Measurements from ENCODE around the gene VSIR. TPM values are rescaled to one million over a fixed set of nuclear protein-coding genes. Genes with fewer than 3 reads are reported as not detected.

Gene VSIR
- total RNA-seq, 2 donors from 2014 or later, result 36.1 to 56.0 TPM

DNA sequence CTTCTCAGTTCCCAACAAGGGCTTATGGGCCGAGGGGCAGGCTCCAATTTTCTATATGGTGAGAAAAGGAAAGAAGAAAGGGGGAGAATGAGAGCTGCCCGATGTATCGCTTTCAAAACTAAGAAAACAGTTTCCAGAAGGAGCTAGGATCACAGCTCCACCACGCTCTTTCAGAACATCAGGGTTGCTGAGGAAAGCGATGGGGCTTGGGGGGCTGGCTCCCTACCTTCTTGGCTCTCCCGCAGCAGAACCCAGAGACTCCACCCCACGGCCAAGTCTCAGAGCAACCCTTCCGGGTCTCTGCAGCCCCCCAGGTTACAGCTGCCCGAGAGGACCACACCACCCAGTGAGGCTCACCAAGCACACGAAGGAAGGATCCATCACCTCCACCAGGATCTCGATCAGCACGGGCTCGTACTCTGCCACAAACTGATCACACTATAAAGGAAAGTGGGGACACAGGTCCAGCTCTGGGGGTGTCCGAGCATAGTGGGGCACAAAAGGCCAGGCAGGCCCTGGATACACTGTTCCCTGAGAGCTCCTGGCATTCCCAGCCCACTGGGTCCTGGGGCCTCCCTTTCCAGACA lies 45.4 kb upstream of the VSIR start:
- peaks cover 0 to 36% of the 10 kb centered on the region in 2 donors for H3K4me1 ChIP-seq
- DNase-seq (ENCODE audit: low spot score), result no peak
- TF ChIP-seq, protein P1, sequence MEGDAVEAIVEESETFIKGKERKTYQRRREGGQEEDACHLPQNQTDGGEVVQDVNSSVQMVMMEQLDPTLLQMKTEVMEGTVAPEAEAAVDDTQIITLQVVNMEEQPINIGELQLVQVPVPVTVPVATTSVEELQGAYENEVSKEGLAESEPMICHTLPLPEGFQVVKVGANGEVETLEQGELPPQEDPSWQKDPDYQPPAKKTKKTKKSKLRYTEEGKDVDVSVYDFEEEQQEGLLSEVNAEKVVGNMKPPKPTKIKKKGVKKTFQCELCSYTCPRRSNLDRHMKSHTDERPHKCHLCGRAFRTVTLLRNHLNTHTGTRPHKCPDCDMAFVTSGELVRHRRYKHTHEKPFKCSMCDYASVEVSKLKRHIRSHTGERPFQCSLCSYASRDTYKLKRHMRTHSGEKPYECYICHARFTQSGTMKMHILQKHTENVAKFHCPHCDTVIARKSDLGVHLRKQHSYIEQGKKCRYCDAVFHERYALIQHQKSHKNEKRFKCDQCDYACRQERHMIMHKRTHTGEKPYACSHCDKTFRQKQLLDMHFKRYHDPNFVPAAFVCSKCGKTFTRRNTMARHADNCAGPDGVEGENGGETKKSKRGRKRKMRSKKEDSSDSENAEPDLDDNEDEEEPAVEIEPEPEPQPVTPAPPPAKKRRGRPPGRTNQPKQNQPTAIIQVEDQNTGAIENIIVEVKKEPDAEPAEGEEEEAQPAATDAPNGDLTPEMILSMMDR (IDR thresholded peaks at IDR 0.05), result no peak

DNA sequence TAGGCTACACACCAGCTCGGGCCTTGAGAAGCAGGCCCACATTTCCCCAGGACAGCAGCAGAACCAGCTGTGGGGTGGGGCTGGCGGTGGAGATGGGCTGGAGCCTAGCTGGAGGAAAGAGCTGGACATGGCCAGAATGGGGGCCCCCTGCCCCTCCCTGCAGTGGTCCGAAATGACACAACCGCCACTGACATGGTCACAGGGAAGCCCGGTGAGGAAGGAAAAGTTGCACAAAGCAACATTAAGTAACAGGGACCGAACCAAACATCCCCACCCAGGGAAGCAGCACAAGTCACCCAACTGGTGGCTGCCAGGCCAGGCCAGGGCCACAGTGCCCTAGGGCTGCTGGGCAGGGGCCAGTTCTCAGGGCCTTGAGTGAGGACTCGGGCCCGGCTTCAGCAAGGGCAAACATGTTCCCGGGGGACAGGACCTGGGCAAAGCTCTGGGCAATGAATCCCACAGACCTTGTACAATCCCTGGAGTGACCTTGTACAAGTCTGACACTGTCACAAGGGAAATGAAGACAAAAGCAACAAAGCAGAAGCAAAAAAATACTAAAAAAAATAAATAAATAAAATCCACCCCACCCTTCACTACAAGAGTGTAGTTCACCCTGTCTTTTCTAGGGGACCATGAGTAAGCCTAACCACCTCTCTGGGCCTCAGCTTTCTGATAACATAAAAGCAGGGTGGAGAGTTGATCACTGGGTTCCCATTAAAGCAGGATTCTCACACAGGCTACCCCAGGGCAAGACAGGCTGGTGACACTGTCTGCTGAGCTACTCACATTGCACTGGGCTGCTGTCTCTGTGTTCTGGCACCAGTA lies 44.7 kb upstream of the VSIR start:
- Histone ChIP-seq H3K4me1 (peaks cover 0 to 39% of the 10 kb centered on the region in 2 donors), H3K9me3 (no peaks in the 10 kb centered on the region), H3K4me3 (no peak overlapping the region), H3K36me3 (peaks cover 83% of the 10 kb centered on the region), H3K27ac (peak overlapping the region; percentile 61 to 66), H3K27me3 (no peaks in the 10 kb centered on the region)
- DNase-seq (ENCODE audit: low spot score), result peak; percentile 87
- TF ChIP-seq, protein P1 (IDR thresholded peaks at IDR 0.05), result no peak

More for the DNA sequence above, 45.4 kb upstream of the VSIR start:
- Histone ChIP-seq H3K4me3 (no peak overlapping the region), H3K27ac (peak overlapping the region; percentile 61 to 66), H3K27me3 (no peaks in the 10 kb centered on the region), H3K9me3 (no peaks in the 10 kb centered on the region), H3K36me3 (peaks cover 90% of the 10 kb centered on the region)

DNA sequence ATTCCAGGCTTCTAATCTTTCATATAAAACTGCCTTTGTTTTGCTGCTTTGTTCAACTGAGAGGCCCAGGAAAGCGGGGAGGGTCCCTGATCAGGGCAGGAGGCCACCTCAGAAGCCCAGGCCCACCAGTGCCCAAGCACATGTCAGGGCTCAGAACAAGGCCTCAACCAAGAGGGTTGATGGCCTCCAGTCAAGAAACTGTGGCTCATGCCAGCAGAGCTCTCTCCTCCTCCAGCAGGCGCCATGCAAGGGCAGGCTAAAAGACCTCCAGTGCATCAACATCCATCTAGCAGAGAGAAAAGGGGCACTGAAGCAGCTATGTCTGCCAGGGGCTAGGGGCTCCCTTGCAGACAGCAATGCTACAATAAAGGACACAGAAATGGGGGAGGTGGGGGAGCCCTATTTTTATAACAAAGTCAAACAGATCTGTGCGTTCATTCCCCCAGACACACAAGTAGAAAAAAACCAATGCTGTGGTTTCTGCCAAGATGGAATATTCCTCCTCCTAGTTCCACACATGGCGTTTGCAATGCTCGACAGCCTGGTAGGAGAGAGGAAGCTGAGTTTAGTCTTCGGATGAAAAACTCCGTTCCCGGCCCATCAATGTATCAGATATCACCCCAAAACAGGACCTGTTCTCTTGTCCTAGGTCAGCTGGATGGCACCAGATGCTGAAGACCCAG lies 43.8 kb upstream of the VSIR start:
- H3K4me3 ChIP-seq, result no peak overlapping the region
- H3K36me3 ChIP-seq, result peaks cover 73% of the 10 kb centered on the region
- no peaks in the 10 kb centered on the region for H3K9me3 ChIP-seq
- H3K4me1 ChIP-seq, result peaks cover 0 to 47% of the 10 kb centered on the region in 2 donors
- TF ChIP-seq, protein P1 (IDR thresholded peaks at IDR 0.05), result no peak
- no peaks in the 10 kb centered on the region for H3K27me3 ChIP-seq
- DNase-seq (ENCODE audit: low spot score), result no peak
- peak overlapping the region; percentile 61 to 66 for H3K27ac ChIP-seq

DNA sequence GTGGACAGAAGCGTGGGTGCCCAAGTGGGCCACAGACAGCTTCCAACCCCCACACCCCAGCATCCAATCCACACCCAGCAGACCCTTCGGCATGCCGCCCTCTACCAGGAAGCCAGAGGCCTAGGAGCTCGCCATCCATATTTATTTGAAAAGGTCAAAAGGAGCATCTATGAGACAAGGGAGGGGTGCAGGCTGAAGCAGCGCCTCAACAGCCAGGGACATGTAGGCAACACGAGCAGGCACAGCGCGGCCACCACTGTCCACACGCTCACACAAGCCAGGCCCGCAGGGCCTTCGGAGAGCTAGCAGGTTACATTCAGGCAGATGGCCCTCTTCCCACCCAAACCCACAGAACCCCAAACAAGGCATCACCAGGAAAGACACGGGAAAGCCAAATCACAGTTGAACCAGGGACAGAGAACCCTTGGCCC lies 43.1 kb upstream of the VSIR start:
- H3K36me3 ChIP-seq, result peaks cover 67% of the 10 kb centered on the region
- no peaks in the 10 kb centered on the region for H3K27me3 ChIP-seq
- H3K9me3 ChIP-seq, result no peaks in the 10 kb centered on the region
- no peak for DNase-seq (ENCODE audit: low spot score)
- no peak overlapping the region for H3K4me3 ChIP-seq
- TF ChIP-seq, protein P1 (IDR thresholded peaks at IDR 0.05), result no peak
- H3K4me1 ChIP-seq, result peaks cover 0 to 53% of the 10 kb centered on the region in 2 donors
- H3K27ac ChIP-seq, result peak overlapping the region; percentile 61 to 66

DNA sequence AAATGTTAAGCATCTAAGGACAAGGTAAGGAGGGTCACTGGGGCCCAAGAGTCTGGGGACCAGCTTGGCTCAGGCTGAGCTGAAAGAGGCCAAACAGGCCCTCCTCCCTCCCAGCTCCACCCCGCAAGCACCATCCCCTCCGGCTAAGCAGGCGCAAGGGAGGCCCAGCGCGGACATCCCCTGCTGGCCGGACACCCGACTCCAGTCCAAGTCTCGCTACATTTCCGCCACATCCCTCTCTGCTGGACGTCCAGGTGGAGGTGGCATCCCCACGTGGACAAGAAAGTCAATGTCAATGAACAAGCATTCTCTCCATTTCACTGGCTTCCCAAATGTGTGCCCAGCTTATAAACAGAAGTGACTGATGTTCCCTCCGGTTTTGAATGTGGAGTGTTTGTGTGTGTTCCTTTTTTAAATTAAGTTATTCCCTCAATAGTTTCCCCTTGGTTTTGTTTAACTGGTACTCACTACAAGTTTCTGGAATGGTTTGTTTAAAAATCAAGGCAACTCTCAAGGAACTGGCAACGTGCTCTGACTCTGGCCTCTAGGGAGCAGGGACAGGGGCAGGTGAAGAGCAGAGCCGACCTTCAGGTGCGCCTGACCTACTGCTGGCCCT lies 42.3 kb upstream of the VSIR start:
- peaks cover 59% of the 10 kb centered on the region for H3K36me3 ChIP-seq
- no peaks in the 10 kb centered on the region for H3K27me3 ChIP-seq
- TF ChIP-seq, protein P1 (IDR thresholded peaks at IDR 0.05), result no peak
- no peaks in the 10 kb centered on the region for H3K9me3 ChIP-seq
- no peak overlapping the region for H3K4me3 ChIP-seq
- DNase-seq (ENCODE audit: low spot score), result no peak
- peaks cover 0 to 53% of the 10 kb centered on the region in 2 donors for H3K4me1 ChIP-seq
- no peak overlapping the region for H3K27ac ChIP-seq

All from right atrium auricular region (tissue), 2 donors.